Neural cell (in vitro differentiated cells): Measurements from ENCODE around the gene RGS3. TPM values are rescaled to one million over a fixed set of nuclear protein-coding genes. Genes with fewer than 3 reads are reported as not detected.

Experiments
- H2AFZ ChIP-seq: fragments of 200-600, 300-800 bp; sonication (generic), shearing (Covaris generic); 2 replicates; pipeline ENCODE4 v1.6.0; 2014; ENCODE audit warnings: low read depth, mild to moderate bottlenecking, antibody characterized with exemption, low read length, moderate library complexity
- H3F3A ChIP-seq: fragments of 200-600 bp; shearing (Covaris generic); 2 replicates; pipeline ENCODE4 v1.6.1; 2016; ENCODE audit warnings: mild to moderate bottlenecking, moderate library complexity, mixed read lengths, antibody characterized with exemption, low read length; ENCODE audit not compliant: insufficient read depth, poor library complexity, severe bottlenecking
- H3K27ac ChIP-seq: fragments of 200-600, 300-800 bp; sonication (generic), shearing (Covaris generic); 2 replicates; pipeline ENCODE4 v1.5.1; 2014; ENCODE audit warnings: mild to moderate bottlenecking, low read length, moderate library complexity
- H3K27me3 ChIP-seq: fragments of 300-800, 200-600 bp; sonication (generic), shearing (Covaris generic); 2 replicates; pipeline ENCODE4 v1.6.0; 2014; ENCODE audit warnings: mild to moderate bottlenecking, low read depth, low read length, moderate library complexity; ENCODE audit not compliant: insufficient read depth
- H3K36me3 ChIP-seq: fragments of 300-800, 200-600 bp; sonication (generic), shearing (Covaris generic); 2 replicates; pipeline ENCODE4 v1.5.1; 2014; ENCODE audit warnings: mild to moderate bottlenecking, antibody characterized with exemption, low read length, moderate library complexity; ENCODE audit not compliant: insufficient read depth
- H3K4me2 ChIP-seq: fragments of 300-800, 200-600 bp; sonication (generic), shearing (Covaris generic); 2 replicates; pipeline ENCODE4 v1.6.0; 2014; ENCODE audit warnings: mild to moderate bottlenecking, low read length
- H3K4me3 ChIP-seq: fragments of 300-800, 200-600 bp; sonication (generic), shearing (Covaris generic); 2 replicates; pipeline ENCODE4 v1.5.1; 2014; ENCODE audit warnings: mild to moderate bottlenecking, low read length, moderate library complexity
- H3K79me2 ChIP-seq: fragments of 200-600 bp; shearing (Covaris generic); replicated peaks from 2 replicates; pipeline ENCODE4 v1.6.0; 2014; ENCODE audit warnings: mild to moderate bottlenecking, low read length, moderate library complexity; ENCODE audit not compliant: insufficient read depth
- H3K9ac ChIP-seq: fragments of 300-800, 200-600 bp; sonication (generic), shearing (Covaris generic); 2 replicates; pipeline ENCODE4 v1.6.1; 2016; ENCODE audit warnings: mild to moderate bottlenecking, low read length, mixed read lengths
- H3K9me2 ChIP-seq: fragments of 200-600 bp; shearing (Covaris generic); 2 replicates; pipeline ENCODE4 v1.6.1; 2016; ENCODE audit warnings: mild to moderate bottlenecking, low read length, mixed read lengths; ENCODE audit not compliant: insufficient read depth
- H3K9me3 ChIP-seq: fragments of 200-600, 300-800 bp; sonication (generic), shearing (Covaris generic); 2 replicates; pipeline ENCODE4 v1.6.1; 2016; ENCODE audit warnings: mild to moderate bottlenecking, mixed run types, low read length, moderate library complexity, mixed read lengths
- H4K20me1 ChIP-seq: fragments of 200-600 bp; shearing (Covaris generic); 2 replicates; pipeline ENCODE4 v1.6.1; 2016; ENCODE audit warnings: mild to moderate bottlenecking, mixed run types; ENCODE audit not compliant: insufficient read depth
- EP300 ChIP-seq: fragments of 450-650 bp; conservative IDR thresholded peaks from 2 replicates; pipeline ENCODE4 v1.6.1; 2014; ENCODE audit warnings: antibody characterized with exemption, mild to moderate bottlenecking, moderate library complexity; ENCODE audit not compliant: poor library complexity, severe bottlenecking
- EZH2 ChIP-seq: fragments of 200-600, 300-800 bp; shearing (Covaris generic), sonication (generic); IDR thresholded peaks from 2 replicates; pipeline ENCODE4 v1.6.1; 2014; ENCODE audit warnings: antibody characterized with exemption, low read length, borderline replicate concordance, mild to moderate bottlenecking; ENCODE audit not compliant: insufficient read depth, poor library complexity, severe bottlenecking
- MXI1 ChIP-seq: fragments of 450-650 bp; conservative IDR thresholded peaks from 2 replicates; pipeline ENCODE4 v1.6.1; 2014; ENCODE audit warnings: antibody characterized with exemption, mild to moderate bottlenecking; ENCODE audit not compliant: poor library complexity, severe bottlenecking
- POLR2AphosphoS5 ChIP-seq: IDR thresholded peaks from 2 replicates; pipeline ENCODE4 v1.6.1; 2012
- RAD21 ChIP-seq: fragments of 450-650 bp; conservative IDR thresholded peaks from 2 replicates; pipeline ENCODE4 v1.6.1; 2014; ENCODE audit warnings: antibody characterized with exemption, mild to moderate bottlenecking, moderate library complexity
- SMC3 ChIP-seq: fragments of 450-650 bp; conservative IDR thresholded peaks from 2 replicates; pipeline ENCODE4 v1.6.1; 2014; ENCODE audit warnings: antibody characterized with exemption, mild to moderate bottlenecking, moderate library complexity; ENCODE audit not compliant: poor library complexity
- TAF1 ChIP-seq: IDR thresholded peaks from 2 replicates; pipeline ENCODE4 v1.6.1; 2012; ENCODE audit warnings: low read depth
- polyA plus RNA-seq: library from polyadenylated mRNA; depleted of rRNA; stranded (reverse); fragments of >200 nt; gene quantifications from 2 replicates; pipeline ENCODE4 v1.2.3, GENCODE V29; 2014
- TF ChIP-seq, protein P1 (sequence below): fragments of 450-650 bp; IDR thresholded peaks from 2 replicates; pipeline ENCODE4 v1.5.1; 2014; ENCODE audit warnings: antibody characterized with exemption, mild to moderate bottlenecking, moderate library complexity; ENCODE audit not compliant: poor library complexity, severe bottlenecking
- TF ChIP-seq, protein P2 (sequence below): IDR thresholded peaks from 2 replicates; pipeline ENCODE4 v1.6.1; 2012; ENCODE audit warnings: borderline replicate concordance

Gene RGS3
- polyA plus RNA-seq, 1 donor from 2014 or later: 25.3 TPM

DNA sequence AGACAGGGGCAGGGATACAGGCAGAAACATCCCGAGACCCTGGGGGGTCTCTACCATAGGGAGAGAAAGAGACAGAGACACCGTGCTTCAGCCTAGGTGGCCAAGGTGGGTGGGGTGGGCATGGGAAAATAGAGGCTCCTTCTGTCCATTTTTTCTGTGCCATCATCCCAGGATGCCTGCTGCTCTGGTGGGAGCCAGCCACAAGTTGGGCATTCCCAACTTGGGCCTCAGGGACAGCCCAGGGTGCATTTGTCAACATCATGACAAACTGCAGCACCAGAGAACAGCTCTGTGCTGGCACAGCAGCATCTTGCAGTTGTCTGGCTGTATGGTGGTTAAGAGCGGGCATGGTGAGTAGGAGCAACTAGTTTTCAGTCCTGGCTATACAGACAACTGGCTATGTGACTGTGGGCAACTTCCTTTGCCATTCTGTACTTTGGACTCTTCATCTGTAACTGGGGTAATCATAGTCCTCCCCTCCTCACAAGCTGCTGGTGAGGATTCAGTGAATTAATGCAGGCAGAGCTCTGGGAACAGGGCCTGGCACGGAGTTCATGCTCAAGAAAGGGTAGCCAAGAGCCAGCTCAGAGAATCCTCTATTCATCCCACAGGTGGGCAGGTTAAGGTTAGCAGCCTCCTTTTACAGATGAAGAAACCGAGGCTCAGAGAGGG lies 100.4 kb downstream of the RGS3 start:
- Histone ChIP-seq H3K27ac (no peak overlapping the region), H3K4me3 (no peak overlapping the region), H3K9me3 (no peaks in the 10 kb centered on the region), H3K9ac (peak overlapping the region; percentile 72), H3K36me3 (no peaks in the 10 kb centered on the region), H3K27me3 (no peaks in the 10 kb centered on the region), H3K9me2 (no peaks in the 10 kb centered on the region), H3K79me2 (peaks cover 6% of the 10 kb centered on the region), H4K20me1 (no peaks in the 10 kb centered on the region), H2AFZ (no peak overlapping the region), H3K4me2 (no peak overlapping the region), H3F3A (no peaks in the 10 kb centered on the region)
- no peak for TF ChIP-seq EP300
- no peak for TF ChIP-seq POLR2AphosphoS5
- TF ChIP-seq MXI1: no peak
- TF ChIP-seq, protein P1, sequence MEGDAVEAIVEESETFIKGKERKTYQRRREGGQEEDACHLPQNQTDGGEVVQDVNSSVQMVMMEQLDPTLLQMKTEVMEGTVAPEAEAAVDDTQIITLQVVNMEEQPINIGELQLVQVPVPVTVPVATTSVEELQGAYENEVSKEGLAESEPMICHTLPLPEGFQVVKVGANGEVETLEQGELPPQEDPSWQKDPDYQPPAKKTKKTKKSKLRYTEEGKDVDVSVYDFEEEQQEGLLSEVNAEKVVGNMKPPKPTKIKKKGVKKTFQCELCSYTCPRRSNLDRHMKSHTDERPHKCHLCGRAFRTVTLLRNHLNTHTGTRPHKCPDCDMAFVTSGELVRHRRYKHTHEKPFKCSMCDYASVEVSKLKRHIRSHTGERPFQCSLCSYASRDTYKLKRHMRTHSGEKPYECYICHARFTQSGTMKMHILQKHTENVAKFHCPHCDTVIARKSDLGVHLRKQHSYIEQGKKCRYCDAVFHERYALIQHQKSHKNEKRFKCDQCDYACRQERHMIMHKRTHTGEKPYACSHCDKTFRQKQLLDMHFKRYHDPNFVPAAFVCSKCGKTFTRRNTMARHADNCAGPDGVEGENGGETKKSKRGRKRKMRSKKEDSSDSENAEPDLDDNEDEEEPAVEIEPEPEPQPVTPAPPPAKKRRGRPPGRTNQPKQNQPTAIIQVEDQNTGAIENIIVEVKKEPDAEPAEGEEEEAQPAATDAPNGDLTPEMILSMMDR: no peak
- TF ChIP-seq SMC3: no peak

DNA sequence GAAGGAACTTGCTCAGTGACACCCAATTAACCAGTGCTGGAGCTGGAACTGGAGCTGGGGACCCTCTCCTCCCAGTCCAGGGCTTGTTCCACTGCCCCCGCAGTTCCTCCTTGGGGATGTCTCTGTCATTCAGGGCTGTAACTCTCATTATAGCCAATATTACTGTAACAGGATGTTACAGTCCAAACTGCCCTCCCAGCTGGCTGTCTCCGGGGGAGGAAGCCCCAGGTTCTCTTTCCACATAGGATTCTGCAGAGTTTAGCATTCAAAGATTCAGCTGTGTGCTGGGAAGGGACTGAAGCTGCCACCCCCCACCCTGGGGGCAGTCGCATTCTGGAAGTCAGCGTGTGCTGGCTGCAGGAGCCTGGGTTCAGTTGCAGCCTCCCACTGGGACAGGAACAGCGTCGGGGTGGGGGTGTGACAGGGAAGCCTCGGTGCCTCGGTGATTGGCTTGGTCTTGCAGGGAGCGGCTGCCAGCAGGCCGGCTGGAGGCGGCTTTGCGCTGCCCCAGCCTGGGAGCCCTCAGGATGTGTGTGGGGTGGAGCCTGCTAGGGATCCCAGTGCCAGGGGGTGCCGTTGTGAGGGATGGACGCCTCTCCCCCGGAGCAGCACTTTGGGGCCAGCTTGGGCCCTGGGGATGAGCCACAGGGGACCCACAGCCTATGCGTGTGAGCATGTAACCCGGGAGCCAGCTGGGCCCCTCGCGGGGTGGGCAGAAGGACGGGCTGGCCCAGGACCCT lies 101.1 kb downstream of the RGS3 start:
- no peaks in the 10 kb centered on the region for H3K36me3 ChIP-seq
- peak overlapping the region; percentile 65 for H3K4me3 ChIP-seq
- peak overlapping the region; percentile 76 for H2AFZ ChIP-seq
- peak overlapping the region; percentile 72 for H3K9ac ChIP-seq
- H3K9me3 ChIP-seq: no peaks in the 10 kb centered on the region
- H3K79me2 ChIP-seq: peaks cover 6% of the 10 kb centered on the region
- peak overlapping the region; percentile 41 for H3K27ac ChIP-seq
- H4K20me1 ChIP-seq: no peaks in the 10 kb centered on the region
- H3K9me2 ChIP-seq: no peaks in the 10 kb centered on the region
- H3K4me2 ChIP-seq: no peak overlapping the region
- H3K27me3 ChIP-seq: no peaks in the 10 kb centered on the region
- TF ChIP-seq SMC3: no peak
- TF ChIP-seq RAD21: no peak
- TF ChIP-seq, protein P2, sequence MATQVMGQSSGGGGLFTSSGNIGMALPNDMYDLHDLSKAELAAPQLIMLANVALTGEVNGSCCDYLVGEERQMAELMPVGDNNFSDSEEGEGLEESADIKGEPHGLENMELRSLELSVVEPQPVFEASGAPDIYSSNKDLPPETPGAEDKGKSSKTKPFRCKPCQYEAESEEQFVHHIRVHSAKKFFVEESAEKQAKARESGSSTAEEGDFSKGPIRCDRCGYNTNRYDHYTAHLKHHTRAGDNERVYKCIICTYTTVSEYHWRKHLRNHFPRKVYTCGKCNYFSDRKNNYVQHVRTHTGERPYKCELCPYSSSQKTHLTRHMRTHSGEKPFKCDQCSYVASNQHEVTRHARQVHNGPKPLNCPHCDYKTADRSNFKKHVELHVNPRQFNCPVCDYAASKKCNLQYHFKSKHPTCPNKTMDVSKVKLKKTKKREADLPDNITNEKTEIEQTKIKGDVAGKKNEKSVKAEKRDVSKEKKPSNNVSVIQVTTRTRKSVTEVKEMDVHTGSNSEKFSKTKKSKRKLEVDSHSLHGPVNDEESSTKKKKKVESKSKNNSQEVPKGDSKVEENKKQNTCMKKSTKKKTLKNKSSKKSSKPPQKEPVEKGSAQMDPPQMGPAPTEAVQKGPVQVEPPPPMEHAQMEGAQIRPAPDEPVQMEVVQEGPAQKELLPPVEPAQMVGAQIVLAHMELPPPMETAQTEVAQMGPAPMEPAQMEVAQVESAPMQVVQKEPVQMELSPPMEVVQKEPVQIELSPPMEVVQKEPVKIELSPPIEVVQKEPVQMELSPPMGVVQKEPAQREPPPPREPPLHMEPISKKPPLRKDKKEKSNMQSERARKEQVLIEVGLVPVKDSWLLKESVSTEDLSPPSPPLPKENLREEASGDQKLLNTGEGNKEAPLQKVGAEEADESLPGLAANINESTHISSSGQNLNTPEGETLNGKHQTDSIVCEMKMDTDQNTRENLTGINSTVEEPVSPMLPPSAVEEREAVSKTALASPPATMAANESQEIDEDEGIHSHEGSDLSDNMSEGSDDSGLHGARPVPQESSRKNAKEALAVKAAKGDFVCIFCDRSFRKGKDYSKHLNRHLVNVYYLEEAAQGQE: no peak
- TF ChIP-seq EZH2: no peak
- TF ChIP-seq EP300: no peak
- TF ChIP-seq, protein P1: no peak
- no peak for TF ChIP-seq POLR2AphosphoS5
- TF ChIP-seq MXI1: no peak
- no peak for TF ChIP-seq TAF1
- no peaks in the 10 kb centered on the region for H3F3A ChIP-seq
